ENCODE results near the gene LTBP2.
A peak's percentile ranks its signal among the peaks of the same experiment; 100 is the strongest.

LTBP2 gene

GRCh38 chr14:74522740-74523139 is 89.3 kb downstream of the LTBP2 start:
- no peak for DNase-seq

- DNase-seq: no peak
These were observed 90.3 kb downstream of the LTBP2 start for GRCh38 chr14:74521756-74522155.

GRCh38 chr14:74519316-74520074 is 92.5 kb downstream of the LTBP2 start:
- DNase-seq: no peak

- peak in 1 of 3 experiments; percentile 32 for DNase-seq
These were observed 93.8 kb downstream of the LTBP2 start for GRCh38 chr14:74518221-74518620.

GRCh38 chr14:74517731-74518130 is 94.3 kb downstream of the LTBP2 start:
- no peak for DNase-seq

- no peak for DNase-seq
These were observed 95.4 kb downstream of the LTBP2 start for GRCh38 chr14:74516451-74517160.

- no peak for DNase-seq
These were observed 96.1 kb downstream of the LTBP2 start for GRCh38 chr14:74515891-74516412.

- peak in 1 of 3 experiments; percentile 31 for DNase-seq
These were observed 97.5 kb downstream of the LTBP2 start for GRCh38 chr14:74514471-74514941.

GRCh38 chr14:74511966-74512830 is 99.8 kb downstream of the LTBP2 start:
- DNase-seq: no peak

GRCh38 chr14:74510959-74511409 is 101.1 kb downstream of the LTBP2 start:
- no peak for DNase-seq

GRCh38 chr14:74510223-74510931 is 101.7 kb downstream of the LTBP2 start:
- DNase-seq: no peak

GRCh38 chr14:74509587-74510222 is 102.3 kb downstream of the LTBP2 start:
- DNase-seq: no peak

- no peak for DNase-seq
These were observed 103.1 kb downstream of the LTBP2 start for GRCh38 chr14:74508844-74509428.

GRCh38 chr14:74508292-74508731 is 103.7 kb downstream of the LTBP2 start:
- no peak for DNase-seq

GRCh38 chr14:74507840-74508239 is 104.2 kb downstream of the LTBP2 start:
- no peak for DNase-seq

- DNase-seq: no peak
These were observed 105.0 kb downstream of the LTBP2 start for GRCh38 chr14:74507085-74507484.

GRCh38 chr14:74506411-74506851 is 105.6 kb downstream of the LTBP2 start:
- DNase-seq: no peak

GRCh38 chr14:74505831-74506230 is 106.2 kb downstream of the LTBP2 start:
- DNase-seq: no peak

GRCh38 chr14:74504874-74505720 is 106.9 kb downstream of the LTBP2 start:
- DNase-seq: no peak

GRCh38 chr14:74504412-74504811 is 107.6 kb downstream of the LTBP2 start:
- DNase-seq: no peak

Measured in NCI-H1417 (cell line).